Measurements from ENCODE around the gene ACOT7. TPM values are rescaled to one million over a fixed set of nuclear protein-coding genes. Genes with fewer than 3 reads are reported as not detected.

Gene ACOT7
- total RNA-seq, 4 donors from 2014 or later = 15.0 to 38.7 (median 28.6) TPM

DNA sequence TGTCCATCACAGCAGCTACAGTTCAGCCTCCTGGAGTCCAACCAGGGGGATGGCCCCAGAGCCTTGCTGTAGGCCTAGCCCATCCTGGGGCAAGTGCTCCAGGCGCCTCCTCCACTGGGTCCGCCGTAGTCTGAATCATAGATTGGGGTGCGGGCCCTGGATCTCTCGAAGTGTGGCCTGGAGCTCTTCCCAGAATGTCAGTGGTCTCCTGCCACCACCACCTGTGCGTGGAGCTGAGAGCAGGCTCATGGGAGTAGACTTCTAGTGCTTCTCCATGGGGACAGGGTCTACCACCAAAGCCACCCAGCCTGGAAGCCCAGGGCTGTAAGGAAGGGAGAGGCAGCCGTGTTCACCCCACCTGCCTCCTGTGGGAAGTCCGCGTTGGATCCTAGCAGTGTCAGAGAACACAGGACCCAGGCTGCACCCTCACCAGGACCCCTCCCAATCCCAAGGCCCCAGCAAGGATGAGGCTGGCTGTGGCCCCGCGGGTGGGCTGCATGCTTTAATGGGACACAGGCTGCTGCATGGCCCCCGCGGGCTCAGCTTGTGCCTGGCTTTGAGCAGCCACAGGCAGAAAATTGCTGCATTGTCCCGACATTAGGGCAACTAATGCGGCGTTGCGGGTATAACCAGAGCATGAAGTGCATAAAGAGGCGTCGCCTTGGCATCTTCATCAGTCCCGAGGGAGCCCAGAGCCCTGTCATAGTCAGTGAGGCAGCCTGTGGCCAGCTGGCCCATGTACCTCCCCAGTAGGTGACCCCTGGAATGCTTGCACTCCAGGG, 150.3 kb downstream of the ACOT7 start:
- peaks cover 26 to 99% (median 60%) of the 10 kb centered on the region in 4 donors for H3K27me3 ChIP-seq
- H3K36me3 ChIP-seq = no peaks in the 10 kb centered on the region
- H3K4me3 ChIP-seq = no peak overlapping the region
- H3K27ac ChIP-seq (replicated peaks in 1 of 4) = no peak overlapping the region
- TF ChIP-seq POLR2AphosphoS5 (IDR thresholded peaks at IDR 0.05) (no peak), CTCF (IDR thresholded peaks at IDR 0.05) (no peak), POLR2A (IDR thresholded peaks at IDR 0.05; ENCODE audit: low read depth) (no peak), EP300 (IDR thresholded peaks at IDR 0.05) (no peak)
- DNase-seq (ENCODE audit: extremely low spot score) = no peak
- peaks cover 26 to 47% (median 38%) of the 10 kb centered on the region in 4 donors for H3K4me1 ChIP-seq
- no peaks in the 10 kb centered on the region for H3K9me3 ChIP-seq
- WGBS = 44% methylated on average over 17 of the region's 20 CpGs
- intact Hi-C loops (cut with DNase I) = no loop called here

- TF ChIP-seq POLR2A (IDR thresholded peaks at IDR 0.05; ENCODE audit: low read depth) = no peak
- TF ChIP-seq EP300 (IDR thresholded peaks at IDR 0.05) = no peak
- no peak for TF ChIP-seq POLR2AphosphoS5 (IDR thresholded peaks at IDR 0.05)
- no peak for TF ChIP-seq CTCF (IDR thresholded peaks at IDR 0.05)
- WGBS = 4% methylated on average over 10 of the region's 99 CpGs
- H3K4me3 ChIP-seq = peak overlapping the region; percentile 17 to 36 (median 24)
These were observed 151.5 kb downstream of the ACOT7 start for GRCh38 chr1:6241887-6242740.

GRCh38 chr1:6241107-6241886, 152.3 kb downstream of the ACOT7 start:
- Histone ChIP-seq H3K4me3 (peak overlapping the region in 1 of 4 donors; percentile 21), H3K9me3 (no peaks in the 10 kb centered on the region), H3K4me1 (peaks cover 24 to 38% (median 34%) of the 10 kb centered on the region in 4 donors), H3K27ac (replicated peaks in 1 of 4) (no peak overlapping the region), H3K27me3 (peaks cover 23 to 80% (median 53%) of the 10 kb centered on the region in 4 donors), H3K36me3 (no peaks in the 10 kb centered on the region)
- 41% methylated on average over 21 of the region's 33 CpGs for WGBS
- intact Hi-C loops (cut with DNase I) = no loop called here
- DNase-seq (ENCODE audit: extremely low spot score) = no peak
- TF ChIP-seq CTCF (IDR thresholded peaks at IDR 0.05) (no peak), EP300 (IDR thresholded peaks at IDR 0.05) (no peak), POLR2A (IDR thresholded peaks at IDR 0.05; ENCODE audit: low read depth) (no peak), POLR2AphosphoS5 (IDR thresholded peaks at IDR 0.05) (no peak)

More at GRCh38 chr1:6241887-6242740, 151.5 kb downstream of the ACOT7 start:
- Histone ChIP-seq H3K36me3 (no peaks in the 10 kb centered on the region), H3K4me1 (peaks cover 26 to 44% (median 38%) of the 10 kb centered on the region in 4 donors), H3K27ac (replicated peaks in 1 of 4) (no peak overlapping the region), H3K9me3 (no peaks in the 10 kb centered on the region), H3K27me3 (peaks cover 26 to 88% (median 58%) of the 10 kb centered on the region in 4 donors)
- DNase-seq (ENCODE audit: extremely low spot score) = no peak
- intact Hi-C loops (cut with DNase I) = no loop called here

DNA sequence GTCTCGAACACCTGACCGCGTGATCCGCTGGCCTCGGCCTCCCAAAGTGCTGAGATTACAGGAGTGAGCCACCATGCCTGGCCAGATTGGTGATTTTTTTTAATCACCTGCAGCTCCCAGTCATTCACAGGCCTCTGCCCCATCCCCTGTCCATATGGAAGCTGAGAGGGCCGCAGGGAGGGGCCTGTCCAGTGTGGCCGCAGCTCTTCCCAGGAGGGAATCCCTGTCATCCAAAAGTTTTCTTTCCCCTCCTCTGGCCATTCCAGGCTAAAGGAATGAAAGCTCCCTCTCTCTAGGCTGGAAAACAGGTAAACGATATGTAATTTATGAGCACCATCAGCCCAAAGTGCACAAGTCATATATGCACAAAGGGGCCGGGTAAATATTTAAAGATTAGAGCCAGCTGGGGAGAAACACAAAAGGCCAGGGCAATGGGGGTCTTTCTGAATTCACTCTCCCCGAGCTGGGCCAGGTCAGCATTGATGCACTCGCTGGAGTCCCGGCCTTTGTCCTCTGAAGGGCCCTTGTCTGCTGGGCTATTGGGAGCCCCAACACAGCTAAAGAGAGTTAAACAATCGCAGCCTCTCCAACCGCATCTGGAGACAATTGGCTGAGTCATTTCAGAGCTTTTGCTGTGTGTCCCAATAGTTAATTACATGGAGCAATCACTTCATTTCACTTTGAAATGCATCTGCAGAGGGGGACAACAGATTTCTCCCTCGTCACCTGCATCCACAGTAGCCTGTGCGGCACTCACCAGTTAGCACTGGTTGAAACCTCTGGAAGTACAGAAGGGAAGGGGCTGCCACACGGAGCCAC, 153.4 kb downstream of the ACOT7 start:
- peaks cover 13 to 68% (median 42%) of the 10 kb centered on the region in 4 donors for H3K27me3 ChIP-seq
- no peak overlapping the region for H3K27ac ChIP-seq (replicated peaks in 1 of 4)
- no peaks in the 10 kb centered on the region for H3K9me3 ChIP-seq
- TF ChIP-seq POLR2AphosphoS5 (IDR thresholded peaks at IDR 0.05) (no peak), CTCF (IDR thresholded peaks at IDR 0.05) (no peak), EP300 (IDR thresholded peaks at IDR 0.05) (no peak), POLR2A (IDR thresholded peaks at IDR 0.05; ENCODE audit: low read depth) (no peak)
- intact Hi-C loops (cut with DNase I) = no loop called here
- H3K4me1 ChIP-seq = peaks cover 19 to 35% (median 28%) of the 10 kb centered on the region in 4 donors
- no peaks in the 10 kb centered on the region for H3K36me3 ChIP-seq
- WGBS = 68% methylated on average over 13 of the region's 17 CpGs
- no peak overlapping the region for H3K4me3 ChIP-seq
- DNase-seq (ENCODE audit: extremely low spot score) = no peak

Measured in esophagus muscularis mucosa (tissue), 4 donors.